Hematopoietic multipotent progenitor cell treated with erythropoietin and hydrocortisone succinate and interleukin-3 and kit ligand, for 15 days (in vitro differentiated cells): ENCODE measurements around the gene LIPC.

ENCODE experiments used
- DNase-seq: peaks from one replicate; pipeline ENCODE4 v3.0.0-alpha.2; 2015; ENCODE audit warnings: low spot score

LIPC gene

GRCh38 chr15:58495891-58496408 lies 64.2 kb downstream of the LIPC start:
- no peak for DNase-seq

- no peak for DNase-seq
Measured at GRCh38 chr15:58497046-58497785, 65.4 kb downstream of the LIPC start.

- DNase-seq, result no peak
Measured at GRCh38 chr15:58498821-58499580, 67.2 kb downstream of the LIPC start.

GRCh38 chr15:58501006-58501405 lies 69.2 kb downstream of the LIPC start:
- DNase-seq, result no peak

- no peak for DNase-seq
Measured at GRCh38 chr15:58501636-58502188, 69.9 kb downstream of the LIPC start.

- DNase-seq, result no peak
Measured at GRCh38 chr15:58503139-58504027, 71.6 kb downstream of the LIPC start.

GRCh38 chr15:58504674-58505234 lies 73.0 kb downstream of the LIPC start:
- DNase-seq, result no peak

- no peak for DNase-seq
Measured at GRCh38 chr15:58505581-58505980, 73.8 kb downstream of the LIPC start.

- no peak for DNase-seq
Measured at GRCh38 chr15:58506064-58506490, 74.3 kb downstream of the LIPC start.

- no peak for DNase-seq
Measured at GRCh38 chr15:58506783-58507668, 75.2 kb downstream of the LIPC start.

- DNase-seq, result no peak
Measured at GRCh38 chr15:58509556-58509955, 77.8 kb downstream of the LIPC start.

- DNase-seq, result no peak
Measured at GRCh38 chr15:58510715-58511598, 79.2 kb downstream of the LIPC start.

- DNase-seq, result no peak
Measured at GRCh38 chr15:58511599-58511987, 79.8 kb downstream of the LIPC start.

- DNase-seq, result no peak
Measured at GRCh38 chr15:58512522-58512921, 80.7 kb downstream of the LIPC start.

GRCh38 chr15:58513008-58513407 lies 81.2 kb downstream of the LIPC start:
- no peak for DNase-seq

GRCh38 chr15:58513726-58514336 lies 82.0 kb downstream of the LIPC start:
- no peak for DNase-seq

- no peak for DNase-seq
Measured at GRCh38 chr15:58515807-58516206, 84.0 kb downstream of the LIPC start.

GRCh38 chr15:58517252-58517681 lies 85.5 kb downstream of the LIPC start:
- DNase-seq, result no peak
